Putamen (tissue), 1 donor: Measurements from ENCODE around the gene NHS.

ENCODE experiments used
- DNase-seq: peaks from one replicate; pipeline ENCODE4 v3.0.0-alpha.2; 2016; ENCODE audit warnings: low spot score

The NHS gene

GRCh38 chrX:17736856-17737709 lies 362.1 kb downstream of the NHS start, which contains the start of gene SCML1:
SCML1 (plus strand) TSS chrX:17737493; CDS start chrX:17744187, 6,694 bp downstream.
- peak; percentile 95 for DNase-seq

GRCh38 chrX:17737710-17737985 lies 362.6 kb downstream of the NHS start:
- DNase-seq, result no peak

DNA sequence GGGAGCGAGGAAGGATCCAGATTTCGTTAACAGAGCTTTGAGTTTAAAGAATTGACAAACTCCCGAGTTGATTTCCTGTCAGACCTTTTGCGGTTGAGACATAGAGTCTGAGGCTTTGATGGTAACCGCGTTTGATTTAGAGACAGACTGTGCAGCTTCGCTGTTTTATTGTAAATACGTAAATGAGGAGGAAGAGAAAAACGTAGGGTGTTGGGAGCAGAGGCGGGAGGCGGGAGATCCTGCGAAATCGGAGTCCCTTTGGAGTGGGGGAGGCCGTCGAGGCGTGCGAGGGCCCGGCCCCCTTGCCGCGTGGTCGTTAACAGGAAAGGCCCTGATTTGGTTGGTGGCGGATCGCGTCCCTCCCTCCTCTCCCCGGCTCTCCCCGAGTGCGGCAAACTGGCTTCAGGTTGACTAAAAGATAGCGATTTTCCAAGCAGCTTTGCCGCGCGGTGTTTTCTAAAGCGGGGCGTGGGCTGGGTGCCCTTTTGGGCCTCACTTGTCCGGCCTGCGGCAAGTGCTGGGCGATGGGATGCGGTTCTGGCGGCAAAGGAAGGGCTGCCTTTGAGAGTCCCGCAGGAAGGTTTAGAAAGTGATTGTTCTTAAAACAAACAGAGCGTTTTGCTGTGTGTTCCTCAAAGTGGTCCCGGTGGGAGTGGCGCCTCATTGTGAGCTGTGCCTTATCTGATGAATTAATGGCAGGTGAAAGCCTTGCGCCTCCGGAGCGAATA lies 363.1 kb downstream of the NHS start:
- DNase-seq, result peak; percentile 2

GRCh38 chrX:17738737-17739535 lies 363.9 kb downstream of the NHS start:
- DNase-seq, result no peak

- DNase-seq, result no peak
Measured at GRCh38 chrX:17740137-17741122, 365.4 kb downstream of the NHS start.

GRCh38 chrX:17741123-17741511 lies 366.1 kb downstream of the NHS start:
- DNase-seq, result no peak

GRCh38 chrX:17743913-17744312 lies 368.9 kb downstream of the NHS start:
- DNase-seq, result no peak

GRCh38 chrX:17744896-17745523 lies 370.0 kb downstream of the NHS start:
- DNase-seq, result no peak

GRCh38 chrX:17747692-17748091 lies 372.7 kb downstream of the NHS start:
- DNase-seq, result no peak

DNA sequence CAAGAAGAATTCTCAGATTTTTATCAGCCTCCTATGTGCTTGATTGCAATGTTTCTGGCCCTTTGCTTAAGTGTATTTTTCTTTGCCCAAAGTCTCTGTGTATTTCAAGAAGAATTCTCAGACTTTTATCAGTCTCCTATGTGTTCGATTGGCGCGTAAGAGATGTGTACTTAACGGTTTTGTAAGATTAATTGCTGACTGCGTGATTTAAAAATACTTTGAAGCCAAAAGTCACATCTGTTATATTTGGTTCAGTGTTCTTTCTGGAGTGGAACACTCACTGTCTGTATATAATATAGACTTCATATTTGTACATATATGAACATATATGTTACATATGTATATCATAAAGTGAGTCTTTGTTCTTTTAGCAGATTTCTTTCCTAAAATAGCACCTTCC lies 373.7 kb downstream of the NHS start:
- no peak for DNase-seq

GRCh38 chrX:17750436-17750835 lies 375.4 kb downstream of the NHS start:
- DNase-seq, result no peak

GRCh38 chrX:17758382-17758781 lies 383.4 kb downstream of the NHS start:
- no peak for DNase-seq

DNA sequence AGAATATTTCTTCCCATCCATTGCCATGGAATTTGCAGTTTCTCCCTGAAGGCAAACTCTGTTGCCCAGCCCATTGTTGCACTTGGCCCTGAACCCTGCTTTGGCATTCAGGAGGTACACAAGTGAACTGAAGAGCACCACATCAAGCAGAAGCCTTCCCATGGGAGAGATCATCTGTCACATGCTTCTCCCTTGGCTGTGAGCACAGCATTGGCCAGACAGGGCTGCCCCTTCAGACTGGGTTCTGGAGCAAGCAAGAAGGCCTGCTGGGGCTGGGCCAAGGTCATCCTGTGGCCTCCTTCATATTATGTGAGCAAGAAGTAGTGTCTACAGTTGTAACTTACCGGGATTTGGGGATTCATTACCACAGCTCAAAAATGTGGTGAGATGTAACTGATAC lies 385.0 kb downstream of the NHS start:
- no peak for DNase-seq

GRCh38 chrX:17767734-17768133 lies 392.7 kb downstream of the NHS start:
- no peak for DNase-seq

DNA sequence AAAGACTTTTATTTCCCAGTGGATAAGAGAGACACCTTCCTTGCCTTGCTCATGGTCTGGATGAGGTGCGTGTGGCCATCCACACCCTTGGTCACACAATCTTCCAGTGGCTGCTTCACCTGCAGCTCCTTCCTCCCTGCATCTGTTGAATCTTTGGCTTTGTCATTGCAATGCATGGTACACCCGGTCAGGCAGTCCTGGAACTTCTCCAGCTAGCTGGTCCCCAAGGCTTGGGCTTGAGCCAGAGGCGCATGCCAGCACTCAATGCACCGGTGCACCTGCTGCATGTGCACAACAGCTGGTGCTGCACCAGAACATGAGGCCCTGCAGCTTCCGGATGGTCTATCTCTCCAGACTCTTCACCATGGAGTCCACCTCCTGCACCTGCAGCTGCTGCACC lies 394.0 kb downstream of the NHS start:
- no peak for DNase-seq

DNA sequence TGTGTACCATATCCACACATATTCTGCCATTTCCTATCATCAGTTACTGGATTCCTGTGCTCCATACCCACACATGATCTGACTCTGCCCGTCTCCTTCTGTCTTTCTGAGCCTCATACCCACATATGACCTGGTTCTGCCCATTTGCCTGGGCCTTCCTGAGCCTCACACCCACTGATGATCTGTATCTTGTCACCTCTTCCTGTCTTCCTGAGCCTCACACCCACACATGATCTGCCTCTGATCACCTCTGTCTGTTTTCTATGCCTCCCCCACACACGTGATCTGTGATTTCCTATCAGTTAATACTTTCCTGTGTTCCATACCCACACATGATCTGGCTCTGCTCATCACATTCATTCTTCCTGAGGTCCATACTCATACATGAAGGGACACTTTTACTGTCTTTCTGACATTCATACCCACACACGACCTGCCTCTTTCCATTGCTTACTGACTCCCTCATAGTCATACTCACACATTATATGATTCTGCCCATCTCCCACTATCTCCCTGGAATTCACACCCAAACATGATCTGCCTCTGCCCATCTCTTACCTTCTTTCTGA lies 394.8 kb downstream of the NHS start:
- DNase-seq, result no peak

- DNase-seq, result no peak
Measured at GRCh38 chrX:17773221-17773876, 398.3 kb downstream of the NHS start.

DNA sequence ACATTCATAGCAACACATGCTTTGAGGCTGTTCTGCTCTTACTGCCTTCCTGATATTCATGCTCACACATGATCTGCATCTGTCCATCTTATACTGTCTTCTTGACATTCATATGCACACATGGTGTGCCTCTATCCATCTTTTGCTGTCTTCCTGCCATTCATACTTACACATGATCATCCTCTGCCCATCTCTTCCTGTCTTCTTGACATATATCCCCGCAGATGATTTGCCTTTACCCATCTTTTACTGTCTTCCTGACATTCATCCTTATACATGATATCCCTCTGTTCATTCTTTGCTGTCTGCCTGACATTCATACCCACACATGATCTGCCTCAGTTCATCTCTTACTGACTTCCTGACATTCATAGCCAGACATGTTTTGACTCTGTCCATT lies 399.1 kb downstream of the NHS start:
- DNase-seq, result no peak

DNA sequence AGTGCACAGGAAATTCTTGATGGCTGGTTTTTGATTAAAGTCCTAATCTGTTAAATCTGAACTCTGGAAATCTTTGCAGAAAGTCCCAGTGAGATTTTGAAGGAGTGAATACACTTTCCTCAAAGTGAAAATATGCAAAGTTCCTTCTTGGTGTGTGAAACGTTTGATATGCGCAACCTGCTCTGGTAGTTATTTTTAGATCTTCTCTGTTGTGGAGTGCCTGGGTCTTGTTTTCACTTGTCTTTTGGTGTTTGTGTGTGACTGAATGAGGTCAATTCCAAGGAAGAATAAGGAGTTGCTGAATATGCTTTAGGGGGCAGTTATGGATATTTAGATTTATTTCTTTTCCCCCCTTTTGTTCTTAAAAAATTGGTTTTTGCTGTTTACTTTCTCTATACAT lies 404.0 kb downstream of the NHS start:
- no peak for DNase-seq

GRCh38 chrX:17779434-17779833 lies 404.4 kb downstream of the NHS start:
- DNase-seq, result no peak
